Right atrium auricular region (tissue), 2 donors: Measurements from ENCODE around the gene WIPF1. TPM values are rescaled to one million over a fixed set of nuclear protein-coding genes. Genes with fewer than 3 reads are reported as not detected.

Experiments used
- DNase-seq: peaks from one replicate; pipeline ENCODE4 v3.0.0-alpha.2; 2019; ENCODE audit warnings: low spot score
- H3K27ac ChIP-seq, 2 donors: fragments of 200-600 bp; sonication (generic); 1 replicate in 1 of 2; 2 replicates in 1 of 2; pipeline ENCODE4 v1.5.1; 2016 to 2019
- H3K27me3 ChIP-seq, 2 donors: fragments of 200-600 bp; sonication (generic); one replicate each; pipeline versions ENCODE4 v1.5.1 to v1.6.0; 2017 to 2019
- H3K36me3 ChIP-seq: fragments of 200-600 bp; sonication (generic); one replicate; pipeline ENCODE4 v1.5.1; 2016
- H3K4me1 ChIP-seq, 2 donors: fragments of 200-600 bp; sonication (generic); one replicate each; pipeline versions ENCODE4 v1.5.1 to v1.6.0; 2017 to 2019
- H3K4me3 ChIP-seq, 2 donors: fragments of 200-600 bp; sonication (generic); 1 replicate in 1 of 2; 2 replicates in 1 of 2; pipeline ENCODE4 v1.5.1; 2017 to 2019; ENCODE audit warnings: mild to moderate bottlenecking in 1 of 2, moderate library complexity in 1 of 2
- H3K9me3 ChIP-seq, 2 donors: fragments of 200-600 bp; sonication (generic); one replicate each; pipeline ENCODE4 v1.5.1; 2019
- CTCF ChIP-seq, 2 donors: fragments of 200-600 bp; sonication (generic); IDR thresholded peaks; one replicate each; pipeline ENCODE4 v1.5.1; 2019; ENCODE audit warnings: antibody characterized with exemption in 2 of 2
- total RNA-seq, 2 donors: library from RNA; depleted of rRNA; stranded (reverse); fragments of >200 nt; gene quantifications; one replicate each; pipeline ENCODE4 v1.1.0, GENCODE V29; 2016

Gene WIPF1
- total RNA-seq, 2 donors from 2014 or later: 12.3 to 17.5 TPM

- Histone ChIP-seq H3K4me3 (no peak overlapping the region), H3K4me1 (peaks cover 0 to 16% of the 10 kb centered on the region in 2 donors), H3K9me3 (no peaks in the 10 kb centered on the region), H3K27me3 (no peaks in the 10 kb centered on the region), H3K36me3 (no peaks in the 10 kb centered on the region), H3K27ac (no peak overlapping the region)
- DNase-seq: no peak
- no peak for TF ChIP-seq CTCF (IDR thresholded peaks at IDR 0.05)
Observed at GRCh38 chr2:174636987-174637386, 39.4 kb upstream of the WIPF1 start.

DNA sequence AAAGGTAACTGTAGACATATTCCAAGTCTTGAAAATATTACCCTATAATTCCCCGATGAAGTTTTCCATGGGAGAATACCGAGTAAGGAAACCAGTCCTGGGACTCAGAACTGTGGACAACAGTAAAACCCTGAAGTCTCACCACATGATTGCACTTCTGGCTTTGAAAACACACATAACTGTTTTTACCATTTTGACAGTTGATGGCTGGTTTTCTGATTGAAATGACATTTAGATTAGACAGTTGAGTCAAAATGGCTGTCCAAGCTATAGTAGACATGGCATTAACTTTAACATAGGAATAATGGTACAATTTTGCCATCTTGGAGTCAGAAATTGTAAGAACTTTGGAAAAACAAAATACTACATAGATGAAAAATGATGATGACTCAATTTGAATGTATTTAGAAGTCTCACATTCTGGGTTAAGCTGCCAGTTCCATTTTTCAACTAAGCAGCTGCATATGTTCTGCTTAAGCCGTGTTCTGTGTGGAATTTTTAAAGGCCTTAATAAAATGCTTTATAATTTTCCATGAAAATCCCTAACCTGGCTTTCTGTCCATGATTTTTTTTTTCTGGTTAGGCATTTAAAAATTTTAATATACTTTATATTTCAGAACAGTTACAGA, 38.3 kb upstream of the WIPF1 start:
- Histone ChIP-seq H3K4me3 (no peak overlapping the region), H3K36me3 (no peaks in the 10 kb centered on the region), H3K27ac (no peak overlapping the region), H3K9me3 (no peaks in the 10 kb centered on the region), H3K27me3 (no peaks in the 10 kb centered on the region), H3K4me1 (peaks cover 0 to 18% of the 10 kb centered on the region in 2 donors)
- DNase-seq: no peak
- no peak for TF ChIP-seq CTCF (IDR thresholded peaks at IDR 0.05)

DNA sequence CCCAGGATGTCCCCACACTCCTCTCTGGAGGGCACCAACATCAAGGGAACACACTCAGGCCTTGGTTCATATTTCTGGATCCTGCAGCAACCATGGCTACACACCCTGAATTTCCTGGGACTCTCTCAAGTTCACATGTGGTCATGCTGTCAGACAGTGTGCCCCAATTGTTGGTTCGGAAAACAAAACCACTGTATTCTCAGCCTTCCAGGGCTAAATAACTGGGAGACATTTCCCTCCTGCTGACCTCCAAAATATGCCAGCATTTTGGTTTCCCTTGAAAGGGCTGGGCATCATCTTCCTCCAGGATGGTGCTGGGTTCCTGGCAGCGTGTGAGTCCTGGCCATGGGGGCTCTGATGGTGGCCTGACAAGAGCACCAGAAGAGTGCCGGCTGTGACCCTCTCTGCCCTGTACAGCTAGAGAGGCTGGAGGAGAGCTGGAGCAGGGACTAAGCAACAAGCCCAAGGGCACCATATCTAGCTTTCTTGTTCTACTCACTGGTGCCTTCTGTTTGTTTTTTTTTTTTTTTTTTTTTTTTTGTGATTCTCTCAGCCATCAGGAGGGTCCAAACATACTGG, 37.5 kb upstream of the WIPF1 start:
- Histone ChIP-seq H3K9me3 (no peaks in the 10 kb centered on the region), H3K4me3 (no peak overlapping the region), H3K27ac (peak overlapping the region in 1 of 2 donors; percentile 59), H3K36me3 (no peaks in the 10 kb centered on the region), H3K27me3 (no peaks in the 10 kb centered on the region), H3K4me1 (peaks cover 0 to 26% of the 10 kb centered on the region in 2 donors)
- no peak for TF ChIP-seq CTCF (IDR thresholded peaks at IDR 0.05)
- no peak for DNase-seq

DNA sequence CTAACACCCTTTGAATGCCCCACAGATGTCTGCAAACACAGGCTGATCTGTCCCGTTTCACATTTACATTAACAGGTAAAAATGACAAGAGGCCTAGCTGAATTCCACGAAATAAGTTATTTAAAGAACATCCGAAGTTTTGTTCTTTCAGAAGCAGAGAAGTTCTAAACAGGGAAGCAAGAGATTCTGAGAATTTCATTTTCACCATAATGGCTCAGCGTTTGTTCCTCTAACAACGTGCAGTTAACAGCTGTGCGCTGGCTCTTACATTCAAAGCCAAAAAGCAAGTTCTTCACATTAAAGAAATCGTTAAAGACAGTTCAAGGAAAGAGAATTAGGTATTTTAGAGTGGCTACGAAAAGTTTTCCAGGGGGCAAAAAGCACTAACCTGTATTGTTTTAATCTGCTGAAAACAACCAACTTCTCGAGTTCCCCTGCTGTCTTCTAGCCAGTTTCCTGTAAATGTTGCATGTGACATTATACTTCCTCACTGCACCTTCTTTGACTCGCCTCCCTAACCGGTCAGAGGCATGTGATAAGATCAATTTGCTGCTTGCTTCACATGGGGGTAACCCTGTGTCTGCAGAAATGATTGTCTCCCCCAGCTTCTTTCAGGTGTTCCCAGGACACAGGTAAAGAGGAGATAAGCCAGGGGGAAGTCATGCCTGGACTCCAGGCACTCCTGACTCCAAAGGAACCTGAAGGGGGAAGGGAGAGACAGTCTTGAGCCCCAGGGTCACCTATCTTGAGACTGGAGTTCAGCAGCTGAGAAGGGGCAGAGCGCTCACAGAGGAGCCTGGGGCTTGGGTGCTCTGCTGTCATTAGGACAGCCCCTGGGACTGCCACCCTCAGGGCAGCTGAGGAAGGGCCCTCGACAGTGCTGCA, 36.8 kb upstream of the WIPF1 start:
- TF ChIP-seq CTCF (IDR thresholded peaks at IDR 0.05): no peak
- no peak for DNase-seq
- Histone ChIP-seq H3K27me3 (no peaks in the 10 kb centered on the region), H3K4me1 (peaks cover 0 to 27% of the 10 kb centered on the region in 2 donors), H3K27ac (peak overlapping the region; percentile 34 to 59), H3K36me3 (no peaks in the 10 kb centered on the region), H3K9me3 (no peaks in the 10 kb centered on the region), H3K4me3 (peak overlapping the region; percentile 5 to 25)

- no peaks in the 10 kb centered on the region for H3K36me3 ChIP-seq
Observed at GRCh38 chr2:174633623-174633930, 36.0 kb upstream of the WIPF1 start.

More at GRCh38 chr2:174633623-174633930, 36.0 kb upstream of the WIPF1 start:
- H3K27ac ChIP-seq: peak overlapping the region; percentile 34 to 59
- DNase-seq: no peak
- H3K9me3 ChIP-seq: no peaks in the 10 kb centered on the region
- H3K27me3 ChIP-seq: no peaks in the 10 kb centered on the region
- H3K4me3 ChIP-seq: peak overlapping the region in 1 of 2 donors; percentile 25
- TF ChIP-seq CTCF (IDR thresholded peaks at IDR 0.05): no peak
- peaks cover 0 to 27% of the 10 kb centered on the region in 2 donors for H3K4me1 ChIP-seq
